Panc1 (cell line): ENCODE measurements around the gene AP5B1.

ENCODE experiments used
- CTCF ChIP-seq: fragments of 450-650 bp; IDR thresholded peaks from 2 replicates; pipeline ENCODE4 v1.5.1; 2017; ENCODE audit warnings: mild to moderate bottlenecking
- POLR2AphosphoS5 ChIP-seq: IDR thresholded peaks from 2 replicates; pipeline ENCODE4 v1.6.1; 2012; ENCODE audit warnings: mild to moderate bottlenecking, low read depth, low read length, moderate library complexity
- REST ChIP-seq, 2 experiments: IDR thresholded peaks; 2 replicates each; pipeline ENCODE4 v1.6.1; 2011 to 2012; ENCODE audit warnings: low read depth in 2 of 2, control low read depth in 1 of 2, low read length in 1 of 2, mild to moderate bottlenecking in 1 of 2, moderate library complexity in 1 of 2; ENCODE audit not compliant: insufficient read depth in 1 of 2

DNA sequence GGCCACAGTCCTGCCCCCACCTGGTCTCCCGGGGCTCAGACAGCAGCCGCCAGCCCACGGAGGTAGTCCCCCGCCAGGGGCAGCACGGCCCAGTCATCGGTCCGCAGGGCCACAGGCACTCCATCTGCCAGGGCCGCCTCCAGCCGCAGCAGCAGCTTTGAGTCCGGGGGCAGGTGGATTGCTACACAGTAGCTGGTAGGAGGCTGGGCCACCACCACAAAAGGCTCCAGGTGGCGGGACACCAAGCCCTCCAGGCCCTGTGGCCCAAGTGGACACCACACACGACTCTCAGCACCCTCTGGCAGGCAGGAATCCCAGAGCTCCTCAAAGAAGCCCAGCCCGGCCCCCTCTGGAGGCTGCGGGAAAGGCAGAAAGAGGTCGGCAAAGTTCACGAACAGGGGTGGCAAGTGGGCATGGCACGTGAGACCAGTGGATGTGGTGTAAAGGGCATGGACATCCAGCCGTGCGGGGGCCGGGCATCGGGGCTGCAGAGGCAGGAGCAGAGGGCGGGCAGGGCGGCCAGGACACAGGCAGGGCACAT is 2.9 kb downstream of the AP5B1 start:
- TF ChIP-seq CTCF (no peak), REST (IDR thresholded peaks at IDR 0.05; ENCODE audit: insufficient read depth in 1 of 2, low read depth in 2 of 2, low read length in 1 of 2) (no peak), POLR2AphosphoS5 (no peak)
